ENCODE results near the gene SLC2A9. TPM values are rescaled to one million over a fixed set of nuclear protein-coding genes. Genes with fewer than 3 reads are reported as not detected.

The SLC2A9 gene
- total and polyA plus RNA-seq, 8 donors, result 1.2 to 5.7 (median 2.4) TPM

DNA sequence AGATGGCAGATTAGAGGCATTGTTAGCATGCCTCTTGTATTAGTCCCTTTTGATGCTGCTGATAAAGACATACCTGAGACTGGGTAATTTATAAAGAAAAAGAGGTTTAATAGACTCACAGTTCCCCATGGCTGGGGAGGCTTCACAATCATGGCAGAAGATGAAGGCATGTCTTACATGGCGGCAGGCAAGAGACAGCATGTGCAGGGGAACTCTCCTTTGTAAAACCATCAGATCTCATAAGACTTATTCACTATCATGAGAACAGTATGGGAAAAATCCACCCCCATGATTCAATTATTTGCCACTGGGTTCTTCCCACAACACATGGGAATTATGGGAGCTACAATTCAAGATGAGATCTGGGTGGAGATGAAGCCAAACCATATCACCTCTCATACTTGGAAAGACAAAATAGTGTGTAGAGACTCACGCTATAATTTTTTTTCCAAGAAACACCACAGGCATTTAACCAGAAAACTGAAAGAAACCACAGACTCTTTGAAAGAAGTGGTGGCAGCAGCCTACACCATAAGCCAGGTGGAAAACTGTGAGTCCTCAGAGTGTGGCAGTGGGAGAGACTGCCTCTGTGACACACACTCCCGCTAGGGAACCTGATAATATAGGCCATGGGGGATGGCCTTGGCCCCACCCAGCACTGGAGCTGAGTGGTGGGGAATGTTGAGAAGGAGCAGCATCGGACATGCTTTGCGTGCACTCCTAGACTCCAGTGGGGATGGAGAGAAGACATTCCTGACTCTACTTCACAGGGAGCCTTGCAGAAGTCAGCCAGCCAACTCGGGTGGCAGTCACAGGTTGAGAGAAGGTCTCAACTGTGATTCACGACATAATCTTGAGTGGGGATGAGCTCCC lies 51.5 kb downstream of the SLC2A9 start:
- no peaks in the 10 kb centered on the region for H3K9me3 ChIP-seq
- H3K27me3 ChIP-seq, result peaks cover 0 to 3% (median 0%) of the 10 kb centered on the region in 4 donors
- FAIRE-seq (no peak), DNase-seq (no peak), ATAC-seq (no peak)
- H3K4me1 ChIP-seq, result peaks cover 0 to 4% (median 0%) of the 10 kb centered on the region in 3 donors
- H3K27ac ChIP-seq, result no peak overlapping the region
- intact Hi-C loops (cut with DNase I), result no loop called here
- WGBS, 2 donors, result 80 to 89% methylated on average over 7 of the region's 7 CpGs
- H3K36me3 ChIP-seq, result no peaks in the 10 kb centered on the region
- TF ChIP-seq, protein P1, sequence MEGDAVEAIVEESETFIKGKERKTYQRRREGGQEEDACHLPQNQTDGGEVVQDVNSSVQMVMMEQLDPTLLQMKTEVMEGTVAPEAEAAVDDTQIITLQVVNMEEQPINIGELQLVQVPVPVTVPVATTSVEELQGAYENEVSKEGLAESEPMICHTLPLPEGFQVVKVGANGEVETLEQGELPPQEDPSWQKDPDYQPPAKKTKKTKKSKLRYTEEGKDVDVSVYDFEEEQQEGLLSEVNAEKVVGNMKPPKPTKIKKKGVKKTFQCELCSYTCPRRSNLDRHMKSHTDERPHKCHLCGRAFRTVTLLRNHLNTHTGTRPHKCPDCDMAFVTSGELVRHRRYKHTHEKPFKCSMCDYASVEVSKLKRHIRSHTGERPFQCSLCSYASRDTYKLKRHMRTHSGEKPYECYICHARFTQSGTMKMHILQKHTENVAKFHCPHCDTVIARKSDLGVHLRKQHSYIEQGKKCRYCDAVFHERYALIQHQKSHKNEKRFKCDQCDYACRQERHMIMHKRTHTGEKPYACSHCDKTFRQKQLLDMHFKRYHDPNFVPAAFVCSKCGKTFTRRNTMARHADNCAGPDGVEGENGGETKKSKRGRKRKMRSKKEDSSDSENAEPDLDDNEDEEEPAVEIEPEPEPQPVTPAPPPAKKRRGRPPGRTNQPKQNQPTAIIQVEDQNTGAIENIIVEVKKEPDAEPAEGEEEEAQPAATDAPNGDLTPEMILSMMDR (IDR thresholded peaks at IDR 0.05), result no peak
- no peak overlapping the region for H3K4me3 ChIP-seq

DNA sequence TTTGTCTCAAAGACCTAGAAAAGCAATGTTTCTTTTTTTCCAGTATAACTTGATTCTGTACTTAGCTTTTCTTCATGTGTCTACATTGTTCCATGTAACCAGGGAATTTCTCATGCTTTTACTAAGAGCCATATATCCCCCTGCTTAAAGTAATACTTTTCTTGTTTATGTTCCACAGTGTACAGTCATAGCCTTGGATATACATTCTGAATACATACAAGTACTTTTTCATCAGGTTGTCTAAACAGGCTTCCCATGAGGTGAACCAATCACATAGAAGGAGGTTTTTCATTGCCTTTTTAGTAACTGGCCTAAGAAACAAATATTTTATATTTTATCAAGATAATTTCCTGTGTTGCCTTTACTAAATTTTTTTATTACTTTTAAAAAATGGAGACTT lies 52.8 kb downstream of the SLC2A9 start:
- TF ChIP-seq, protein P1 (IDR thresholded peaks at IDR 0.05), result no peak
- Histone ChIP-seq H3K4me1 (peaks cover 0 to 4% (median 0%) of the 10 kb centered on the region in 3 donors), H3K27ac (no peak overlapping the region), H3K36me3 (no peaks in the 10 kb centered on the region), H3K4me3 (no peak overlapping the region), H3K27me3 (peaks cover 0 to 3% (median 0%) of the 10 kb centered on the region in 4 donors), H3K9me3 (no peaks in the 10 kb centered on the region)
- FAIRE-seq (no peak), DNase-seq (no peak), ATAC-seq (no peak)
- intact Hi-C loops (cut with DNase I), result no loop called here

DNA sequence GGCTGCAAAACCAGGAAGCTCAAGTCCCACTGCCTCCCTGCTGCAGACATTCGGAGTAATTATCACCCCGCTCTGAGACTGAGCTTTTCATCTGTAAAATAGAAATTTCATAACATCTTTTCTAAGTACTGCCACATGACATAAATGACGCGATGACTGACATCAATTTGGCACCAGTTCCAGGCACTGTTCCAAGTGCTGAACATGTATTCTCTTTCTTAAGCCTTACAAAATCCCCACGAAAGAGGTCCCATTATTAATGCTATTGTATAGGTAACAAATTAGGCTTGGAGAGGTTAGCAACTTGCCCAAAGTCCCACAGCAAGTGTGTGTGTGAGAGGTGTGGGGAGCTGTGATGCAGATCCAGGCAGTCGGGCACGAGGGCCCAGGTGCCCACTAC lies 56.4 kb downstream of the SLC2A9 start:
- ATAC-seq, result no peak
- intact Hi-C loops (cut with DNase I), result no loop called here
- TF ChIP-seq, protein P1 (IDR thresholded peaks at IDR 0.05), result no peak
- Histone ChIP-seq H3K27me3 (peaks cover 0 to 3% (median 0%) of the 10 kb centered on the region in 4 donors), H3K36me3 (no peaks in the 10 kb centered on the region), H3K4me3 (no peak overlapping the region), H3K27ac (no peak overlapping the region), H3K4me1 (peaks cover 0 to 4% (median 0%) of the 10 kb centered on the region in 3 donors), H3K9me3 (no peaks in the 10 kb centered on the region)
- FAIRE-seq, result no peak
- DNase-seq, result no peak
- 67 to 68% methylated on average over 7 of the region's 7 CpGs for WGBS, 2 donors

DNA sequence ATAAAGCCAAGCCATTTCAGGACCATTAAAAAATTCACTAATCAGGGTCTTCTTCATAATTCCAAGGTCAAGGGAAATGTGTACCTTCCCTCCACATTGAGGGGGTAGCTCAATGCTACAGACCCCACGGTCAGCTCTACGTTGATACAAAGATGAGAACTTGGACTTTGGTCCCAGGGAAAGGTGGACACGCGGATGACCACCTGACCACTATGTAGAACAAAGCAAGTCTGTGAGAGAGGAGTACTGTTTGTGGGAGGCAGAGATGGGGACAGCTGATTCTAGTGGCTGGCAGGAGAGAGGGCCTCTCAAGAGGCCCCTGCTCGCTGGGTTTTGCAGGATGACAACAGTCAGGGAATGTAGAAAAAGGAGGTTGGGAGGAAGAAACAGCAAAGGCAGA lies 58.0 kb downstream of the SLC2A9 start:
- WGBS, 2 donors, result 78 to 81% methylated on average over 5 of the region's 5 CpGs

More for the DNA sequence above, 58.0 kb downstream of the SLC2A9 start:
- ATAC-seq, result no peak
- Histone ChIP-seq H3K36me3 (no peaks in the 10 kb centered on the region), H3K9me3 (no peaks in the 10 kb centered on the region), H3K27me3 (peaks cover 0 to 3% (median 0%) of the 10 kb centered on the region in 4 donors), H3K4me1 (peaks cover 0 to 4% (median 0%) of the 10 kb centered on the region in 3 donors), H3K27ac (no peak overlapping the region), H3K4me3 (no peak overlapping the region)
- FAIRE-seq, result no peak
- DNase-seq, result no peak
- intact Hi-C loops (cut with DNase I), result no loop called here
- TF ChIP-seq, protein P1 (IDR thresholded peaks at IDR 0.05), result no peak

Measured in pancreas (tissue), 10 donors.